ENCODE measurements around the gene GNAL.
A peak's percentile ranks its signal among the peaks of the same experiment; 100 is the strongest.

GNAL gene

GRCh38 chr18:11783716-11784331, 94.8 kb downstream of the GNAL start:
- peaks cover 4 to 5% of the 10 kb centered on the region in 2 donors for H3K4me1 Mint-ChIP-seq
- ATAC-seq (replicated peaks) (no peak), DNase-seq (no peak)
- no peaks in the 10 kb centered on the region for H3K36me3 Mint-ChIP-seq
- H3K27ac Mint-ChIP-seq: no peak overlapping the region
- H3K27me3 Mint-ChIP-seq: peaks cover 17 to 45% of the 10 kb centered on the region in 2 donors
- no peaks in the 10 kb centered on the region for H3K9me3 Mint-ChIP-seq
- H3K4me3 Mint-ChIP-seq: no peak overlapping the region

GRCh38 chr18:11784674-11785304, 95.7 kb downstream of the GNAL start:
- H3K4me1 Mint-ChIP-seq: peaks cover 7 to 8% of the 10 kb centered on the region in 2 donors
- no peak for DNase-seq
- H3K27ac Mint-ChIP-seq: no peak overlapping the region
- peaks cover 17 to 39% of the 10 kb centered on the region in 2 donors for H3K27me3 Mint-ChIP-seq
- H3K36me3 Mint-ChIP-seq: no peaks in the 10 kb centered on the region
- H3K9me3 Mint-ChIP-seq: no peaks in the 10 kb centered on the region
- H3K4me3 Mint-ChIP-seq: no peak overlapping the region
- ATAC-seq (replicated peaks): no peak

GRCh38 chr18:11785444-11786055, 96.5 kb downstream of the GNAL start:
- DNase-seq: no peak
- Mint-ChIP-seq H3K27ac (no peak overlapping the region), H3K4me3 (no peak overlapping the region), H3K27me3 (peaks cover 17 to 39% of the 10 kb centered on the region in 2 donors), H3K36me3 (no peaks in the 10 kb centered on the region), H3K4me1 (peaks cover 11 to 15% of the 10 kb centered on the region in 2 donors), H3K9me3 (no peaks in the 10 kb centered on the region)
- peak in 1 of 2 donors; percentile 39 for ATAC-seq (replicated peaks)

GRCh38 chr18:11789716-11790510, 100.8 kb downstream of the GNAL start:
- no peak for ATAC-seq (replicated peaks)
- DNase-seq: no peak
- Mint-ChIP-seq H3K4me1 (peaks cover 11 to 15% of the 10 kb centered on the region in 2 donors), H3K27me3 (peaks cover 18 to 35% of the 10 kb centered on the region in 2 donors), H3K27ac (no peak overlapping the region), H3K4me3 (no peak overlapping the region), H3K9me3 (no peaks in the 10 kb centered on the region), H3K36me3 (no peaks in the 10 kb centered on the region)

GRCh38 chr18:11791131-11791530, 102.1 kb downstream of the GNAL start:
- H3K27ac Mint-ChIP-seq: no peak overlapping the region
- H3K27me3 Mint-ChIP-seq: peaks cover 14 to 23% of the 10 kb centered on the region in 2 donors
- no peak overlapping the region for H3K4me3 Mint-ChIP-seq
- H3K36me3 Mint-ChIP-seq: no peaks in the 10 kb centered on the region
- peaks cover 10 to 11% of the 10 kb centered on the region in 2 donors for H3K4me1 Mint-ChIP-seq
- H3K9me3 Mint-ChIP-seq: no peaks in the 10 kb centered on the region
- ATAC-seq (replicated peaks): no peak
- no peak for DNase-seq

GRCh38 chr18:11792632-11793031, 103.6 kb downstream of the GNAL start:
- H3K27ac Mint-ChIP-seq: no peak overlapping the region
- no peak for ATAC-seq (replicated peaks)
- no peak overlapping the region for H3K4me3 Mint-ChIP-seq
- no peaks in the 10 kb centered on the region for H3K9me3 Mint-ChIP-seq
- DNase-seq: no peak
- H3K4me1 Mint-ChIP-seq: peaks cover 10 to 11% of the 10 kb centered on the region in 2 donors
- no peaks in the 10 kb centered on the region for H3K36me3 Mint-ChIP-seq
- H3K27me3 Mint-ChIP-seq: peaks cover 14 to 17% of the 10 kb centered on the region in 2 donors

GRCh38 chr18:11794195-11794594, 105.1 kb downstream of the GNAL start:
- Mint-ChIP-seq H3K4me3 (no peak overlapping the region), H3K27me3 (peaks cover 14 to 17% of the 10 kb centered on the region in 2 donors)

GRCh38 chr18:11795916-11796315, 106.9 kb downstream of the GNAL start:
- Mint-ChIP-seq H3K4me3 (no peak overlapping the region), H3K27ac (no peak overlapping the region), H3K4me1 (peaks cover 0 to 2% of the 10 kb centered on the region in 2 donors), H3K36me3 (no peaks in the 10 kb centered on the region), H3K9me3 (no peaks in the 10 kb centered on the region), H3K27me3 (peaks cover 14 to 30% of the 10 kb centered on the region in 2 donors)
- DNase-seq: no peak
- ATAC-seq (replicated peaks): no peak

More at GRCh38 chr18:11794195-11794594, 105.1 kb downstream of the GNAL start:
- no peaks in the 10 kb centered on the region for H3K36me3 Mint-ChIP-seq
- no peak overlapping the region for H3K27ac Mint-ChIP-seq
- no peak for ATAC-seq (replicated peaks)
- H3K9me3 Mint-ChIP-seq: no peaks in the 10 kb centered on the region
- no peak for DNase-seq
- H3K4me1 Mint-ChIP-seq: peaks cover 7 to 10% of the 10 kb centered on the region in 2 donors

- Mint-ChIP-seq H3K9me3 (no peaks in the 10 kb centered on the region), H3K27ac (no peak overlapping the region), H3K27me3 (peaks cover 14 to 24% of the 10 kb centered on the region in 2 donors), H3K4me3 (no peak overlapping the region), H3K4me1 (peaks cover 0 to 4% of the 10 kb centered on the region in 2 donors), H3K36me3 (no peaks in the 10 kb centered on the region)
- DNase-seq (no peak), ATAC-seq (replicated peaks) (no peak)
Observed at GRCh38 chr18:11798271-11798670, 109.2 kb downstream of the GNAL start.

- Mint-ChIP-seq H3K27me3 (peaks cover 16 to 20% of the 10 kb centered on the region in 2 donors), H3K36me3 (no peaks in the 10 kb centered on the region), H3K27ac (no peak overlapping the region), H3K4me3 (no peak overlapping the region), H3K9me3 (no peaks in the 10 kb centered on the region), H3K4me1 (peaks cover 0 to 4% of the 10 kb centered on the region in 2 donors)
- DNase-seq (no peak), ATAC-seq (replicated peaks) (no peak)
Observed at GRCh38 chr18:11799066-11799465, 110.0 kb downstream of the GNAL start.

- peaks cover 16 to 20% of the 10 kb centered on the region in 2 donors for H3K27me3 Mint-ChIP-seq
- no peaks in the 10 kb centered on the region for H3K36me3 Mint-ChIP-seq
- peaks cover 0 to 4% of the 10 kb centered on the region in 2 donors for H3K4me1 Mint-ChIP-seq
- no peak overlapping the region for H3K27ac Mint-ChIP-seq
- DNase-seq: no peak
- ATAC-seq (replicated peaks): no peak
- H3K9me3 Mint-ChIP-seq: no peaks in the 10 kb centered on the region
- H3K4me3 Mint-ChIP-seq: no peak overlapping the region
Observed at GRCh38 chr18:11800566-11801334, 111.7 kb downstream of the GNAL start.

GRCh38 chr18:11801573-11801972, 112.5 kb downstream of the GNAL start:
- H3K27ac Mint-ChIP-seq: no peak overlapping the region
- DNase-seq (no peak), ATAC-seq (replicated peaks) (no peak)
- no peaks in the 10 kb centered on the region for H3K36me3 Mint-ChIP-seq
- H3K4me1 Mint-ChIP-seq: peaks cover 0 to 4% of the 10 kb centered on the region in 2 donors
- H3K9me3 Mint-ChIP-seq: no peaks in the 10 kb centered on the region
- H3K4me3 Mint-ChIP-seq: no peak overlapping the region
- peaks cover 16 to 20% of the 10 kb centered on the region in 2 donors for H3K27me3 Mint-ChIP-seq

GRCh38 chr18:11802158-11802557, 113.1 kb downstream of the GNAL start:
- no peak overlapping the region for H3K27ac Mint-ChIP-seq
- DNase-seq: no peak
- H3K27me3 Mint-ChIP-seq: peaks cover 16 to 23% of the 10 kb centered on the region in 2 donors
- no peaks in the 10 kb centered on the region for H3K36me3 Mint-ChIP-seq
- no peak for ATAC-seq (replicated peaks)
- peaks cover 0 to 4% of the 10 kb centered on the region in 2 donors for H3K4me1 Mint-ChIP-seq
- no peaks in the 10 kb centered on the region for H3K9me3 Mint-ChIP-seq
- H3K4me3 Mint-ChIP-seq: no peak overlapping the region

All from stimulated activated naive B cell treated with anti-CD40 and anti-IgM and Interleukin-4, amounts not matched to agents 10 μg/mL and 1 μg/mL and 100 μg/mL, for 72 hours (primary cell).